DMS 273 (cell line): ENCODE results near the gene AUTS2.

Experiments used
- DNase-seq: peaks from one replicate; lab custom pipeline; 2025; ENCODE audit not compliant: unreplicated experiment; lab: John Stamatoyannopoulos, UW

Gene AUTS2

DNA sequence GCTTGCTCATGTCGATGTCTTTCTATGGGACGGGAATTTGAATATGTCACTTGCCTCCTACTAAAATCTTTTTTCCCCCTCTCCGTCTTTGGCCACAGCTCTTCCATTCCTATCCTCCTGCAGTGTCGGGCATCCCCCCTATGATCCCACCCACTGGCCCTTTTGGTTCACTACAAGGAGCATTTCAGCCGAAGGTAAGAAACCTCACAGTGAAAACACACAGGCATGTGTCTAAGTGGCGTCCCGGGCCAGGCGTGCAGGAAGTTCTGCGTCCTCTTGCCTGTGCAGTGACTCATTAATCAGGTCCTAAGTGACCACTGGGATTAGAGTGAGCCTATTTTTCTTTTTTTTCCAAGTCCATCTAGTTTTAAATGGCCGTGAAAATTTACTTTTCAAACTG, 1173.2 kb downstream of the AUTS2 start:
- DNase-seq = no peak

DNA sequence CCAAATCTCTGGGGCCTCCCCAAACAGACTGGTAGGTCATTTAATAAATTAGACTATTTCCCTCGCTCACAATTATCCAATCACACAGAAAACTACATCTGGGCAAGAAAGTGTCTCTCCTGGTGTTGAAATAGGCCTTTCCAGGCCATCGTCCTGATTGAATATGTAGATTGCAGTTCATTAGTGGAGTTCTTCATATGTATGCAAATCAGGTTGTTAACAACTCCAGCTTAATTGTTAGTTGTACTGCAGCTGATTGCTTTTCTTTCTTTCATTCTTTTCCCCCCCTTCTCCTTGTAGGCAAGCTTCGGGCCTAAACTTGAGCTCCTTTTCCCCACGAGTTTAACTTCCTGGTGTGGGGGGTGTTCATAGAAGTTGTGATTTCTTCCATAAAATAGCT, 1174.6 kb downstream of the AUTS2 start:
- DNase-seq = no peak

DNA sequence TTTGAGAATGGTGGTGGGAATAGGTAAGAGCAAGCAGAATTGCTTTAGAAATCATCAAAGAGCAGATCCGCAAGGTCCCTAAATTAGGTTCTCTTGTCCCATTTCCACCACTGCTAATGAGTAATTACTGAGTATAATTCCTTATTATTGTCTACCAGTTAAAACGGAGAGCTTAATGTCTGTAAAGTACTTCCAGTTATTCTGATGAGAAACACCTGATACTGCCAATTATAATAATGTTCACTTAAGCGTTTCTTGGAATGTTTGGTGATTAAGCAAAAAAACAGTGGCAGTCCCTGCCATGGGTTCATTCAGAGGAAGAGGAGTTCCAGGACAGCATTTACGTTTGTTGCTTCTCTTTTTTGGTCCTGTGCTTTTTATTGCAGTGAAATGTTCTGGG, 1175.1 kb downstream of the AUTS2 start:
- no peak for DNase-seq

- DNase-seq = no peak
These were observed 1176.8 kb downstream of the AUTS2 start for GRCh38 chr7:70774950-70775527.

GRCh38 chr7:70775570-70776156, 1177.4 kb downstream of the AUTS2 start:
- DNase-seq = peak; percentile 54

DNA sequence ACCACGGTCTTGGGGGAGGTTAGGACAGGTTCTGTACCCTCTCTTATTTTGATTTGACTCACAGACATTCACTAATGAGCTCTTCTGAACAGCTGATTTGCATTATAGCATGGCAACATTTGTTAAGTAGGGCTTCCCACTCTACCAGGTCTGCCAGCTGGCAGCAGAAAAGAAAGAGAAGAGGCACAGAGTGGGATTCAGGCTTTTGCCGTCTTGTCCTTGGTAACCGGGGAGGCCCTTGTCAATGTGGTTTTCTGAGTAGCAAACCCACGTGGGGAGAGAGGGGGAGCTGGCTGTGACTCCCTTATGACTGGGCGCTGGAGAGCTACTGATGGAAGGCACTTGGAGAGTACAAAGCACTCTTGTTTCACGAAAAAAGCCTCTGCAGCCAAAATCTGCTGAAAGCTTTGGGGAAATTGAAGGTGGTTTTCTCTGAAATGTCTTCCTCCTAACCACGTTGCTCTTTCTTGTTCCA, 1178.4 kb downstream of the AUTS2 start:
- DNase-seq = no peak

GRCh38 chr7:70777251-70777650, 1179.0 kb downstream of the AUTS2 start:
- DNase-seq = no peak

GRCh38 chr7:70778585-70778984, 1180.3 kb downstream of the AUTS2 start:
- DNase-seq = no peak

- no peak for DNase-seq
These were observed 1181.0 kb downstream of the AUTS2 start for GRCh38 chr7:70779321-70779720.

DNA sequence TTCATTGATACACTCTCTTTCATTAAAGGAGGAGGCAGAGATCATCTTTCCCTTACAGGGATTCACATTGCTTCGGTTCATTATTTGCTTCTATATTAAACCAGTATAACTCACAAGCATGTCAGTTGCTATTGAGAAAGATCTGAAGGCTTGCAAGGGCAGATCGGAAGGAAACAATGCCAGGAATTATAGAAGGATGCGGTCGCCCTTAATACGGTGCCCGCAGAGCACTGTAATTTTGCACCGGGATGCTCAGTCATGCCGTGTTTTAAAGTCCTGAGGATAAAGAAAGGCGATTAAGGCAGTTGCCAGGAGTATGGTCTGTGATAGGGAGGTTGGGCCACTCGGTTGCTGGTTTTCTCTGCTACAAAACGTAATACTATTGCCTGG, 1183.6 kb downstream of the AUTS2 start:
- no peak for DNase-seq

- DNase-seq = no peak
These were observed 1184.5 kb downstream of the AUTS2 start for GRCh38 chr7:70782796-70783195.

GRCh38 chr7:70785427-70785826, 1187.2 kb downstream of the AUTS2 start:
- no peak for DNase-seq

DNA sequence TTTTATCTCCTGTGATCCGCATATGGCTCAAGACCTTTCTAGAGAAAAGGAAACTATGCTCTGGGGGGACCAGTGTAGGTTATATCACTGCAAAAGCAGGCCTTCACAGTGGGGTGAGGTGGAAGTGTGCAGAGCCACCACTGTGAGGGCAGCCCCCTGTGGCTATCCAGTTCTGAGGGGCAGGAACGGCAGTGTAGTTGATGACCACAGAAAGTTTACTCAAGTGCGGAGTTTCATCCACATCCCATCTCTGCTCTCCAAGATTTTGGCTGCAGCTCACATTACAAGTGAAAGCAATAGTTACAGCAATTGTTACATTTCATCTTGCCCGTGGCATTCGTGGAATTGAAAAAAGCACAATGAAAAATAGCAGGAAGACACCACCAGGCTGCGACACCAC, 1187.8 kb downstream of the AUTS2 start:
- DNase-seq = no peak

DNA sequence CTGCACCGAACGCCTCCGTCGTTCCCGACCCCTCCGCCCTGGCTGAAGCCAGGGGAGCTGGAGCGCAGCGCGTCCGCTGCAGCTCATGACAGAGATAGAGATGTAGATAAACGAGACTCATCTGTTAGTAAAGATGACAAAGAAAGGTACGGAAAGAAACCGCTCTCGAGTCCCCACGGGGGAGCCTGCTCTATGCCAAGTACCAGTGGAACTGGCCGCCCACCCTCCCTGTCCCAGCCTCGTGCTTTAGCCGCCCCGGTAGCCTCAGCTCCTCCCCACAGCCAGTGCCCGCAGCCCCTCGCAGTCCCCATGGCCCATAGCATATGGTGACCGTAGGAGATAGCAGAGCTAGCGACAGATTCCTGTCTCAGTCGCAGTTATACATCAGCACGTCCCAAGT, 1189.0 kb downstream of the AUTS2 start:
- no peak for DNase-seq

- DNase-seq = no peak
These were observed 1189.5 kb downstream of the AUTS2 start for GRCh38 chr7:70787771-70788170.

DNA sequence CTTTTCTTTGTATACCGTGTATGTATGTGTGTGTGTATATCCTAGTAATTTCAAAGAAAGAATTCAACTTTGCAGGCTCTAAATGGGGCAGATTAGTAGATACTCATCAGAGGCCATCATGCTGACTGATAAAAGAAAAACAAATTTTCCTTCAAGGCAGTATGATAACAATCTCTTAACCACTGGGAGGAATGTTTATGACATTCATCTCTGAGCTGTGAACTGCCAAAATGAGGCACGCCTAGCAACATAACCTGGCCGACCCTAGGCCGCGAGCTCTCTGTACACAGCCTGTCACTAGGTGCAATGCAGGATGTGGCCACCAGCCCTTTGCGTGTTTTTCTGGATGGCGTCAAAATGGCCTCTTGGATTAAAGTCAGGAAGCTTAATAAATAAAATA, 1190.0 kb downstream of the AUTS2 start:
- no peak for DNase-seq

DNA sequence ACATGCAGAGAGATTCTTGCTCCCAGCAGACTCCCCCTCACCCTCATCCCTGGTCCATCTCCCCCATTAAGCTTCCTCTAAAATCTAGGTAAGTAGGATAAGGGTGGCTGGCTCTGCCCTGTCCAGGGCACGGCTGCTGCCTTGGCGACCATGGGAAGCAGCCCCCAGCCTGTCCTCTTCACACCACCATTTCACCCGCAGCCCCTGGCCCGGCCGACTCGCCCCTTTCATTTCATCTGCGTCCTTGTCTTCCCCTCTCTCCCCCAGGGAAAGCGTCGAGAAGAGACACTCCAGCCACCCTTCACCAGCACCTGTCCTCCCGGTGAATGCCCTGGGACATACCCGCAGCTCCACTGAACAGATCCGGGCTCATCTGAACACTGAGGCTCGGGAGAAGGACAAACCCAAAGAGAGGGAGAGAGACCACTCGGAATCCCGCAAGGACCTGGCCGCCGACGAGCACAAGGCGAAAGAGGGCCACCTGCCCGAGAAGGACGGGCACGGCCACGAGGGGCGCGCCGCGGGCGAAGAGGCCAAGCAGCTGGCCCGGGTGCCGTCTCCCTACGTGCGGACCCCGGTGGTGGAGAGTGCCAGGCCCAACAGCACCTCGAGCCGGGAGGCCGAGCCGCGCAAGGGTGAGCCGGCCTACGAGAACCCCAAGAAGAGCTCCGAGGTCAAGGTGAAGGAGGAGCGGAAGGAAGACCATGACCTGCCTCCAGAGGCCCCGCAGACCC, 1191.4 kb downstream of the AUTS2 start:
- DNase-seq = no peak

- no peak for DNase-seq
These were observed 1192.2 kb downstream of the AUTS2 start for GRCh38 chr7:70790215-70791073.

GRCh38 chr7:70791341-70791740, 1193.1 kb downstream of the AUTS2 start:
- DNase-seq = no peak

GRCh38 chr7:70793060-70793459, 1194.8 kb downstream of the AUTS2 start:
- no peak for DNase-seq

- DNase-seq = no peak
These were observed 1195.5 kb downstream of the AUTS2 start for GRCh38 chr7:70793821-70794220.

- peak; percentile 26 for DNase-seq
These were observed 1196.7 kb downstream of the AUTS2 start for GRCh38 chr7:70794962-70795361.
